Nephron progenitor cell (in vitro differentiated cells): ENCODE results near the gene MAST4.

ENCODE experiments used
- DNase-seq: peaks from one replicate; pipeline ENCODE4 v3.0.0; 2021
- H3K27ac Mint-ChIP-seq: 2 replicates; pipeline ENCODE4 v1.8.0; 2021; ENCODE audit warnings: mild to moderate bottlenecking, moderate library complexity, mixed read lengths
- H3K27me3 Mint-ChIP-seq: 2 replicates; pipeline ENCODE4 v1.8.0; 2021; ENCODE audit warnings: mild to moderate bottlenecking, low read depth, mixed read lengths; ENCODE audit not compliant: poor library complexity
- H3K36me3 Mint-ChIP-seq: 2 replicates; pipeline ENCODE4 v1.8.0; 2021; ENCODE audit warnings: low read depth, mixed read lengths
- H3K4me1 Mint-ChIP-seq: 2 replicates; pipeline ENCODE4 v1.8.0; 2021; ENCODE audit warnings: mixed read lengths
- H3K4me3 Mint-ChIP-seq: 2 replicates; pipeline ENCODE4 v1.8.0; 2021; ENCODE audit warnings: mild to moderate bottlenecking, moderate library complexity, mixed read lengths
- H3K9me3 Mint-ChIP-seq: 2 replicates; pipeline ENCODE4 v1.8.0; 2021; ENCODE audit warnings: mild to moderate bottlenecking, moderate library complexity, mixed read lengths
- TF ChIP-seq, protein P1 (sequence below): fragments of 200-600 bp; sonication (generic); IDR thresholded peaks from 2 replicates; pipeline ENCODE4 v1.5.0; 2021; ENCODE audit warnings: antibody characterized with exemption

MAST4 gene

DNA sequence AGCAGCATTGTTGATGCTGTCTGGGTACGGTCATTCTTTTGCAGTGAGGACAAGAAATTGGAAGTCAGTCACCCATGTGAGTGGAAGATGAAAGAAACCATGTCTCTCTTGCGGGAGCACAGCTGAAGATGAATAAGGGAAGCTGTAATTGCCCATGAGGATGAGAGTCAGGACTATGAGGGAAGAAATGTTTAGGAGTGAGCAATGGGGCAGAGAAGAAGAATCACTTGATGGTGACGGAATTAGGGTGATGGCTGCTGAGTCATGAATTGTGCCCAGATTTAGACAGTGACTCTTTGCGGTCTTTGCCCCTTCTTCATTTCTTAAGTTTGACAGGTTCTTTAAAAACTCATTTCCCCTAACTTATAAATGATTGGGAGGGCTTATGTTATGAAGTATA is 183.3 kb downstream of the MAST4 start:
- Mint-ChIP-seq H3K9me3 (peaks cover 4% of the 10 kb centered on the region), H3K4me3 (no peak overlapping the region), H3K36me3 (no peaks in the 10 kb centered on the region), H3K4me1 (peaks cover 4% of the 10 kb centered on the region), H3K27ac (no peak overlapping the region), H3K27me3 (no peaks in the 10 kb centered on the region)
- TF ChIP-seq, protein P1, sequence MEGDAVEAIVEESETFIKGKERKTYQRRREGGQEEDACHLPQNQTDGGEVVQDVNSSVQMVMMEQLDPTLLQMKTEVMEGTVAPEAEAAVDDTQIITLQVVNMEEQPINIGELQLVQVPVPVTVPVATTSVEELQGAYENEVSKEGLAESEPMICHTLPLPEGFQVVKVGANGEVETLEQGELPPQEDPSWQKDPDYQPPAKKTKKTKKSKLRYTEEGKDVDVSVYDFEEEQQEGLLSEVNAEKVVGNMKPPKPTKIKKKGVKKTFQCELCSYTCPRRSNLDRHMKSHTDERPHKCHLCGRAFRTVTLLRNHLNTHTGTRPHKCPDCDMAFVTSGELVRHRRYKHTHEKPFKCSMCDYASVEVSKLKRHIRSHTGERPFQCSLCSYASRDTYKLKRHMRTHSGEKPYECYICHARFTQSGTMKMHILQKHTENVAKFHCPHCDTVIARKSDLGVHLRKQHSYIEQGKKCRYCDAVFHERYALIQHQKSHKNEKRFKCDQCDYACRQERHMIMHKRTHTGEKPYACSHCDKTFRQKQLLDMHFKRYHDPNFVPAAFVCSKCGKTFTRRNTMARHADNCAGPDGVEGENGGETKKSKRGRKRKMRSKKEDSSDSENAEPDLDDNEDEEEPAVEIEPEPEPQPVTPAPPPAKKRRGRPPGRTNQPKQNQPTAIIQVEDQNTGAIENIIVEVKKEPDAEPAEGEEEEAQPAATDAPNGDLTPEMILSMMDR, result no peak
- no peak for DNase-seq

DNA sequence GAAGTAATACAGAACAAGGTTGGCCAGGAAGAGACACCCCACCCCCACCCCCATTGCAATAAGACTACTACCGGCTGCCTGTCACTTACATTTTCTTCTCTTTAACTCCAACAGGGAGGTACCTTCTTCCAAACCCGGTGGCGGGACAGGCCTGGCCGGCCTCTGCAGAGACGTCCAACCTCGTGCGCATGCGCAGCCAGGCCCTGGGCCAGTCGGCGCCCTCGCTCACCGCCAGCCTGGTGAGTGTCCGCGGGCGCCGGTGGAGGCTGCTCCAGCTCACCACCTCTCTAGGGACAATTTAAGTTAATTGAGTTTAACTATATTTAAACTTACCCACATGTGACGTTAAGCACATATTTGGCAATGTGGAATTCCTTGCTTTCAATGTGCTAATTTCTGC is 192.4 kb downstream of the MAST4 start:
- Mint-ChIP-seq H3K27me3 (peaks cover 2% of the 10 kb centered on the region), H3K9me3 (no peaks in the 10 kb centered on the region), H3K36me3 (no peaks in the 10 kb centered on the region), H3K4me1 (no peaks in the 10 kb centered on the region), H3K27ac (no peak overlapping the region), H3K4me3 (no peak overlapping the region)
- no peak for DNase-seq
- TF ChIP-seq, protein P1, result no peak

DNA sequence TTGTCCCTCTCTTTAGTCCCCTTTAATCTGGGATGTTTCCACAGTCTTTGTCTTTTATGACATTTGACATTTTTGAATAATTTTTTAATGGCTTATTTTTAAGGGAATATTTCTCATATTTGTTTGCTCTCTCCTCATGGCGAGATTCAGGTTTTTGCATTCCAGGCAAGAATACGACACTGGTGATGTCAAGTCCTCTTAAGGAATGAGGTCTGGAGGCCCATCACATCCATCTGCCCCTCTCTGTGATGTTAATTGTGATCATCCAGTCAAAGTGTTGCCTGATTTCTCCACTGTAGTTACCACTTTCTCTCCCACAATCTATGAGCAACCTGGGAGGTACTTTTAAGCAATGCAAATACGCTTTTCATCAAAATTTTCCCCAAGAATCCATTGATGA is 193.2 kb downstream of the MAST4 start:
- no peaks in the 10 kb centered on the region for H3K9me3 Mint-ChIP-seq
- TF ChIP-seq, protein P1, result no peak

DNA sequence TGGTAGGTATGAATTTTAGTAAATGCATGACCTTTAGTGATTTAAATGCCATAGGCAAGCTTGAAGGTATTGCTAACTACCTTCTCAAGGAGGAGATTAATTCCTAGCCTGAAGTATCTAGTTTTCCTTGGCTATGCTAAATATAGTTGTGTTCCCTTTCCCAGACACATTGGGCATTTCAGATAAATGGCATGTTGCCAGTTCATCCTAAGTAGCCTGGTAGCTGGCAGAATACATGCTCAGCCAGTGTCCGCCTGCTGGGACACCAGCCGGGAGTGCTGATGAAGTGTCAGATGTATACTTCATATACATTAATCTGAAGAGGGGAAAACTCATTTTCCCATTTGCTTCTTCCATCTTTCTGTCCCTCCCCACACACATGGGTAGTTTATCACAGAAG is 196.9 kb downstream of the MAST4 start:
- H3K4me1 Mint-ChIP-seq, result peaks cover 4% of the 10 kb centered on the region

More for the DNA sequence above, 193.2 kb downstream of the MAST4 start:
- H3K4me3 Mint-ChIP-seq, result no peak overlapping the region
- no peaks in the 10 kb centered on the region for H3K4me1 Mint-ChIP-seq
- no peak for DNase-seq
- H3K36me3 Mint-ChIP-seq, result no peaks in the 10 kb centered on the region
- peaks cover 2% of the 10 kb centered on the region for H3K27me3 Mint-ChIP-seq
- H3K27ac Mint-ChIP-seq, result no peak overlapping the region

DNA sequence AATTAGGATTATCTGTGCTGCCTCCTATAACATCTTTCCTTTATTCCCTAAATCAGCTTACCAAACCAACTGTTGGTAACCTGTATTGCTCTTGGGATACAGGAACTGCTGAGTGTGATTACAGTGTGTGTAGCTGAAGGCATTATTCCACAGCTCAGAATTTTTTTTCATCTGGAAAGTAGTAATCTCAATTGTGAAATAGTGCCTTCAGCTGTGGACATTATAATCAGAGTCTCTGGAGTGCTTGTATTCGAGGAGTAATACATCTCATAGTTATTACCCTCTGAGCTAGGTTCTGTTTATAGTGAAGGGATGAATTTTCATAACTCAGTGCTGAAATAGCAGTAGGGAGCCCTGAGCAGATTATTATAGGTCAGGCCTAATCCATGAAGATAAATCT is 199.5 kb downstream of the MAST4 start:
- TF ChIP-seq, protein P1, result no peak
- no peaks in the 10 kb centered on the region for H3K36me3 Mint-ChIP-seq
- H3K27me3 Mint-ChIP-seq, result peaks cover 20% of the 10 kb centered on the region
- H3K4me3 Mint-ChIP-seq, result no peak overlapping the region
- no peak for DNase-seq
- no peaks in the 10 kb centered on the region for H3K9me3 Mint-ChIP-seq
- peaks cover 4% of the 10 kb centered on the region for H3K4me1 Mint-ChIP-seq
- H3K27ac Mint-ChIP-seq, result no peak overlapping the region

More for the DNA sequence above, 196.9 kb downstream of the MAST4 start:
- TF ChIP-seq, protein P1, result no peak
- Mint-ChIP-seq H3K27me3 (peaks cover 4% of the 10 kb centered on the region), H3K27ac (no peak overlapping the region), H3K4me3 (no peak overlapping the region), H3K36me3 (no peaks in the 10 kb centered on the region), H3K9me3 (no peaks in the 10 kb centered on the region)
- DNase-seq, result no peak
